Stimulated activated CD8-positive, alpha-beta memory T cell treated with anti-CD3 and anti-CD28 coated beads, Interleukin-7, amount 100 ng/mL, for 4 hours (primary cell): ENCODE results near the gene SAPCD1.
"Not testable (repeated sequence)": the region's sequence is repeated elsewhere in the genome, so short reads cannot be mapped to it uniquely, and the experiment has no call there.

Experiments
- DNase-seq, 2 donors: peaks; one replicate each; pipeline ENCODE4 v3.0.0-alpha.2; 2020; ENCODE audit warnings: low read depth in 2 of 2

Gene SAPCD1

GRCh38 chr6:31777667-31778050, 15.2 kb downstream of the SAPCD1 start:
- DNase-seq = no peak

- no peak for DNase-seq
These were observed 15.7 kb downstream of the SAPCD1 start for GRCh38 chr6:31778193-31778592.

GRCh38 chr6:31778999-31779885, 16.8 kb downstream of the SAPCD1 start:
- no peak for DNase-seq

GRCh38 chr6:31779908-31780307, 17.5 kb downstream of the SAPCD1 start:
- DNase-seq = no peak

- no peak for DNase-seq
These were observed 18.2 kb downstream of the SAPCD1 start for GRCh38 chr6:31780507-31781243.

GRCh38 chr6:31781244-31782125, 19.0 kb downstream of the SAPCD1 start:
- no peak for DNase-seq

- DNase-seq = no peak
These were observed 19.8 kb downstream of the SAPCD1 start for GRCh38 chr6:31782126-31782855.

- DNase-seq = no peak
These were observed 21.9 kb downstream of the SAPCD1 start for GRCh38 chr6:31784098-31784925.

GRCh38 chr6:31785475-31785874, 23.0 kb downstream of the SAPCD1 start:
- no peak for DNase-seq

- no peak for DNase-seq
These were observed 29.1 kb downstream of the SAPCD1 start for GRCh38 chr6:31791324-31792089.

GRCh38 chr6:31792090-31792374, 29.6 kb downstream of the SAPCD1 start:
- no peak for DNase-seq

- no peak for DNase-seq
These were observed 30.3 kb downstream of the SAPCD1 start for GRCh38 chr6:31792761-31793171.

- DNase-seq = not testable (repeated sequence)
These were observed 31.4 kb downstream of the SAPCD1 start for GRCh38 chr6:31793927-31794245.

- no peak for DNase-seq
These were observed 31.9 kb downstream of the SAPCD1 start for GRCh38 chr6:31794294-31794865.

- no peak for DNase-seq
These were observed 32.6 kb downstream of the SAPCD1 start for GRCh38 chr6:31794866-31795615.

GRCh38 chr6:31795616-31796298, 33.3 kb downstream of the SAPCD1 start, which contains the start of gene VARS1:
TSS of gene VARS1 (minus strand) at chr6:31795752. CDS start at chr6:31795217, 535 bp downstream.
- peak; percentile 59 to 79 for DNase-seq

GRCh38 chr6:31796993-31797385, 34.5 kb downstream of the SAPCD1 start:
- DNase-seq = no peak

- DNase-seq = no peak
These were observed 35.1 kb downstream of the SAPCD1 start for GRCh38 chr6:31797588-31797987.
